Raji (cell line): Measurements from ENCODE around the gene SEMA3C.

Experiments
- POLR2A ChIP-seq: IDR thresholded peaks from 2 replicates; pipeline ENCODE4 v1.6.1; 2011; ENCODE audit warnings: low read depth, low read length, control low read depth; ENCODE audit not compliant: insufficient read depth

SEMA3C gene

GRCh38 chr7:80905334-80905733 is 13.5 kb downstream of the SEMA3C start:
- no peak for TF ChIP-seq POLR2A

- TF ChIP-seq POLR2A = no peak
These were observed 16.0 kb downstream of the SEMA3C start for GRCh38 chr7:80902716-80903308.

GRCh38 chr7:80902019-80902418 is 16.8 kb downstream of the SEMA3C start:
- no peak for TF ChIP-seq POLR2A

GRCh38 chr7:80900583-80901576 is 18.0 kb downstream of the SEMA3C start:
- no peak for TF ChIP-seq POLR2A

GRCh38 chr7:80896906-80897598 is 21.8 kb downstream of the SEMA3C start:
- no peak for TF ChIP-seq POLR2A

- TF ChIP-seq POLR2A = no peak
These were observed 23.8 kb downstream of the SEMA3C start for GRCh38 chr7:80895056-80895455.

- TF ChIP-seq POLR2A = no peak
These were observed 27.6 kb downstream of the SEMA3C start for GRCh38 chr7:80891259-80891544.

- no peak for TF ChIP-seq POLR2A
These were observed 28.2 kb downstream of the SEMA3C start for GRCh38 chr7:80890426-80891258.

GRCh38 chr7:80889525-80889924 is 29.3 kb downstream of the SEMA3C start:
- TF ChIP-seq POLR2A = no peak

GRCh38 chr7:80885757-80886156 is 33.1 kb downstream of the SEMA3C start:
- no peak for TF ChIP-seq POLR2A

GRCh38 chr7:80884511-80885195 is 34.2 kb downstream of the SEMA3C start:
- TF ChIP-seq POLR2A = no peak

- no peak for TF ChIP-seq POLR2A
These were observed 35.5 kb downstream of the SEMA3C start for GRCh38 chr7:80883154-80884025.

GRCh38 chr7:80882213-80882801 is 36.5 kb downstream of the SEMA3C start:
- no peak for TF ChIP-seq POLR2A

GRCh38 chr7:80881351-80881900 is 37.4 kb downstream of the SEMA3C start:
- no peak for TF ChIP-seq POLR2A
